NCI-H2081 (cell line): ENCODE results near the gene TBC1D17.
"Not testable (repeated sequence)": the region's sequence is repeated elsewhere in the genome, so short reads cannot be mapped to it uniquely, and the experiment has no call there.

Experiments used
- DNase-seq, 2 experiments: peaks; one replicate each; lab custom pipeline; 2025; lab: John Stamatoyannopoulos, UW

The TBC1D17 gene

GRCh38 chr19:49921871-49922795 is 44.6 kb downstream of the TBC1D17 start:
- no peak for DNase-seq

- DNase-seq, result no peak
Observed at GRCh38 chr19:49923055-49924003, 45.8 kb downstream of the TBC1D17 start.

GRCh38 chr19:49924004-49924880 is 46.7 kb downstream of the TBC1D17 start:
- no peak for DNase-seq

- DNase-seq, result not testable (repeated sequence)
Observed at GRCh38 chr19:49924881-49925210, 47.3 kb downstream of the TBC1D17 start.

GRCh38 chr19:49925486-49925885 is 48.0 kb downstream of the TBC1D17 start:
- DNase-seq, result no peak

- no peak for DNase-seq
Observed at GRCh38 chr19:49926515-49926914, 49.0 kb downstream of the TBC1D17 start.

GRCh38 chr19:49927526-49928264 is 50.2 kb downstream of the TBC1D17 start:
- no peak for DNase-seq

GRCh38 chr19:49929121-49929610 is 51.7 kb downstream of the TBC1D17 start, which contains the start of the genes ATF5 and NUP62:
ATF5 (plus strand) TSS chr19:49929205; CDS start chr19:49930851, 1,646 bp downstream.
NUP62 (minus strand) TSS chr19:49929504; CDS start chr19:49909807, 19,697 bp downstream.
- peak; percentile 90 for DNase-seq

GRCh38 chr19:49929611-49930482 is 52.3 kb downstream of the TBC1D17 start:
- DNase-seq, result peak; percentile 94 to 97

GRCh38 chr19:49930483-49931011 is 53.0 kb downstream of the TBC1D17 start:
- no peak for DNase-seq

GRCh38 chr19:49931293-49932040 is 54.0 kb downstream of the TBC1D17 start:
- no peak for DNase-seq

GRCh38 chr19:49932041-49932451 is 54.5 kb downstream of the TBC1D17 start:
- DNase-seq, result no peak

GRCh38 chr19:49932731-49933131 is 55.2 kb downstream of the TBC1D17 start:
- no peak for DNase-seq

GRCh38 chr19:49933643-49934042 is 56.1 kb downstream of the TBC1D17 start:
- DNase-seq, result no peak

GRCh38 chr19:49936549-49936948 is 59.0 kb downstream of the TBC1D17 start:
- DNase-seq, result no peak

- DNase-seq, result peak; percentile 61 to 65
Observed at GRCh38 chr19:49937750-49938381, 60.4 kb downstream of the TBC1D17 start.
